H1 (cell line): Measurements from ENCODE around the gene OSBPL3. TPM values are rescaled to one million over a fixed set of nuclear protein-coding genes. Genes with fewer than 3 reads are reported as not detected.

Experiments
- CTCF ChIA-PET: fragments of 300-600 bp; sonication (Branson Sonifier 250); formaldehyde crosslinking; loops from one replicate; lab custom pipeline; 2021; ENCODE audit not compliant: partially characterized antibody; lab: Charles Lee
- POLR2A ChIA-PET: fragments of 300-600 bp; sonication (Branson Sonifier 250); formaldehyde crosslinking; loops from one replicate; lab custom pipeline; 2021; ENCODE audit warnings: inconsistent platforms; ENCODE audit not compliant: partially characterized antibody; lab: Charles Lee
- DNase-seq, 2 experiments: peaks; one replicate each; pipeline versions ENCODE4 v3.0.0 to v3.0.0-alpha.2; 2010 to 2022; ENCODE audit warnings: low spot score in 2 of 2, low read depth in 1 of 2, mixed read lengths in 1 of 2
- FAIRE-seq: peaks from 2 replicates; lab custom pipeline; 2011; peaks lifted over from hg19 to GRCh38; lab: Jason Lieb, UNC
- H2AFZ ChIP-seq: 2 replicates; pipeline ENCODE4 v1.8.1; 2012; ENCODE audit warnings: low read length, inconsistent platforms
- H2AK5ac ChIP-seq: 2 replicates; pipeline ENCODE4 v1.6.1; 2013; ENCODE audit warnings: low read depth, low read length
- H2BK120ac ChIP-seq: replicated peaks from 2 replicates; pipeline ENCODE3; 2013; ENCODE audit warnings: low read depth, low read length, inconsistent platforms
- H2BK12ac ChIP-seq: 2 replicates; pipeline ENCODE4 v1.6.1; 2013; ENCODE audit warnings: low read depth, low read length
- H2BK15ac ChIP-seq: 2 replicates; pipeline ENCODE4 v1.6.1; 2013; ENCODE audit warnings: low read length
- H2BK20ac ChIP-seq: 2 replicates; pipeline ENCODE4 v1.6.1; 2013; ENCODE audit warnings: low read length
- H2BK5ac ChIP-seq: 2 replicates; pipeline ENCODE4 v1.6.1; 2013; ENCODE audit warnings: low read depth, low read length
- H3K14ac ChIP-seq: 2 replicates; pipeline ENCODE4 v1.6.1; 2013; ENCODE audit warnings: inconsistent platforms; ENCODE audit not compliant: insufficient read length
- H3K18ac ChIP-seq: 2 replicates; pipeline ENCODE4 v1.6.1; 2013; ENCODE audit warnings: low read length; ENCODE audit errors: extremely low read depth
- H3K23ac ChIP-seq: 2 replicates; pipeline ENCODE4 v1.6.1; 2013; ENCODE audit warnings: inconsistent platforms; ENCODE audit not compliant: insufficient read length
- H3K23me2 ChIP-seq: 2 replicates; pipeline ENCODE4 v1.6.1; 2013; ENCODE audit warnings: low read depth, low read length
- H3K27ac ChIP-seq: 2 replicates; pipeline ENCODE4 v1.6.1; 2011; ENCODE audit warnings: low read depth, low read length, inconsistent platforms
- H3K27me3 ChIP-seq, 4 experiments: replicated peaks in 1 of 4; 1 replicate in 1 of 4; 2 replicates in 3 of 4; pipeline versions ENCODE4 v1.6.1 to v1.8.1; 2011 to 2013; ENCODE audit warnings: low read length in 3 of 4, mild to moderate bottlenecking in 3 of 4, inconsistent platforms in 2 of 4, mixed read lengths in 2 of 4, moderate library complexity in 1 of 4; ENCODE audit not compliant: control insufficient read depth in 3 of 4, insufficient read depth in 3 of 4; ENCODE audit errors: extremely low read depth in 1 of 4
- H3K36me3 ChIP-seq, 4 experiments: 2 replicates each; pipeline versions ENCODE4 v1.6.1 to v1.8.1; 2011 to 2013; ENCODE audit warnings: mild to moderate bottlenecking in 4 of 4, low read length in 3 of 4, moderate library complexity in 2 of 4, control low read depth in 1 of 4, inconsistent platforms in 1 of 4; ENCODE audit not compliant: insufficient read depth in 4 of 4, control insufficient read depth in 2 of 4
- H3K4ac ChIP-seq: replicated peaks from 2 replicates; pipeline ENCODE3; 2013; ENCODE audit warnings: low read length, low read depth, mixed read lengths, inconsistent platforms; ENCODE audit not compliant: insufficient read length
- H3K4me1 ChIP-seq, 4 experiments: replicated peaks in 1 of 4; 1 replicate in 1 of 4; 2 replicates in 3 of 4; pipeline versions ENCODE4 v1.6.1 to v1.8.1; 2011 to 2013; ENCODE audit warnings: low read length in 3 of 4, inconsistent platforms in 2 of 4, mixed read lengths in 1 of 4; ENCODE audit not compliant: insufficient read depth in 4 of 4, control insufficient read depth in 3 of 4
- H3K4me2 ChIP-seq, 2 experiments: 2 replicates each; pipeline versions ENCODE4 v1.6.1 to v1.8.1; 2011 to 2013; ENCODE audit warnings: low read depth in 2 of 2, low read length in 2 of 2, control low read depth in 1 of 2, inconsistent platforms in 1 of 2, mild to moderate bottlenecking in 1 of 2; ENCODE audit not compliant: insufficient read depth in 1 of 2
- H3K4me3 ChIP-seq, 4 experiments: fragments of 200-600, 300-600 bp in 1 of 4; sonication (generic), shearing (Covaris generic), sonication (Bioruptor Twin) in 1 of 4; 2 replicates each; pipeline versions ENCODE4 v1.5.1 to v1.8.1; 2011 to 2016; ENCODE audit warnings: low read length in 4 of 4, low read depth in 3 of 4, control low read depth in 2 of 4, inconsistent platforms in 2 of 4, mild to moderate bottlenecking in 2 of 4, mixed read lengths in 1 of 4, moderate library complexity in 1 of 4; ENCODE audit not compliant: insufficient read depth in 2 of 4; ENCODE audit errors: extremely low read depth in 1 of 4
- H3K56ac ChIP-seq: replicated peaks from 2 replicates; pipeline ENCODE3; 2013; ENCODE audit warnings: low read depth, mild to moderate bottlenecking, mixed read lengths, low read length, inconsistent platforms; ENCODE audit not compliant: insufficient read length
- H3K79me1 ChIP-seq: 2 replicates; pipeline ENCODE4 v1.6.1; 2013; ENCODE audit warnings: low read depth, low read length, control low read depth
- H3K79me2 ChIP-seq, 2 experiments: 2 replicates each; pipeline versions ENCODE4 v1.6.1 to v1.8.1; 2012 to 2013; ENCODE audit warnings: low read length in 2 of 2, mild to moderate bottlenecking in 2 of 2, inconsistent platforms in 1 of 2; ENCODE audit not compliant: insufficient read depth in 2 of 2, control insufficient read depth in 1 of 2
- H3K9ac ChIP-seq, 4 experiments: replicated peaks in 1 of 4; 1 replicate in 1 of 4; 2 replicates in 3 of 4; pipeline versions ENCODE4 v1.6.1 to v1.8.1; 2011 to 2013; ENCODE audit warnings: low read depth in 3 of 4, low read length in 3 of 4, control low read depth in 2 of 4, mild to moderate bottlenecking in 2 of 4, moderate library complexity in 2 of 4, inconsistent platforms in 1 of 4; ENCODE audit errors: extremely low read depth in 1 of 4
- H3K9me3 ChIP-seq, 2 experiments: 2 replicates each; pipeline versions ENCODE4 v1.6.1 to v1.8.1; 2012 to 2013; ENCODE audit warnings: mild to moderate bottlenecking in 2 of 2, moderate library complexity in 2 of 2, control low read depth in 1 of 2, inconsistent platforms in 1 of 2, low read depth in 1 of 2, low read length in 1 of 2, mixed read lengths in 1 of 2; ENCODE audit not compliant: insufficient read depth in 2 of 2
- H4K20me1 ChIP-seq, 2 experiments: replicated peaks in 1 of 2; 2 replicates each; pipeline versions ENCODE3 to v1.8.1; 2011 to 2013; ENCODE audit warnings: inconsistent platforms in 2 of 2, low read length in 2 of 2, mild to moderate bottlenecking in 1 of 2; ENCODE audit not compliant: insufficient read depth in 2 of 2, control insufficient read depth in 1 of 2
- H4K5ac ChIP-seq: 2 replicates; pipeline ENCODE4 v1.6.1; 2013; ENCODE audit warnings: low read length, low read depth, mixed read lengths, inconsistent platforms; ENCODE audit not compliant: insufficient read length
- H4K8ac ChIP-seq: 2 replicates; pipeline ENCODE4 v1.8.0; 2013; ENCODE audit warnings: mild to moderate bottlenecking, moderate library complexity, low read length, inconsistent platforms; ENCODE audit not compliant: insufficient read depth; ENCODE audit errors: extremely low read depth
- H4K91ac ChIP-seq: replicated peaks from 2 replicates; pipeline ENCODE3; 2013; ENCODE audit warnings: low read length, mixed read lengths, inconsistent platforms; ENCODE audit not compliant: insufficient read length
- ASH2L ChIP-seq: fragments of 200-600, 300-600 bp; sonication (generic); IDR thresholded peaks from one replicate; pipeline ENCODE4 v1.7.1; 2017; ENCODE audit warnings: low read length
- BRCA1 ChIP-seq: IDR thresholded peaks from 2 replicates; pipeline ENCODE4 v1.6.1; 2012; ENCODE audit warnings: low read depth, low read length, improper control_type of control experiment
- CREB1 ChIP-seq: IDR thresholded peaks from 2 replicates; pipeline ENCODE4 v1.6.1; 2012; ENCODE audit warnings: inconsistent platforms
- E2F6 ChIP-seq: IDR thresholded peaks from 2 replicates; pipeline ENCODE4 v1.6.1; 2012; ENCODE audit warnings: inconsistent platforms
- JUN ChIP-seq: IDR thresholded peaks from 2 replicates; pipeline ENCODE4 v1.6.1; 2011; ENCODE audit warnings: low read depth, mild to moderate bottlenecking, improper control_type of control experiment, low read length
- KDM1A ChIP-seq: fragments of 200-600, 300-600 bp; sonication (generic); IDR thresholded peaks from 2 replicates; pipeline ENCODE4 v1.7.1; 2016; ENCODE audit warnings: mild to moderate bottlenecking, low read length, borderline replicate concordance
- MAX ChIP-seq: IDR thresholded peaks from 2 replicates; pipeline ENCODE4 v1.6.1; 2012; ENCODE audit warnings: inconsistent platforms
- PHF8 ChIP-seq: fragments of 200-600 bp; sonication (generic); conservative IDR thresholded peaks from 2 replicates; pipeline ENCODE4 v1.7.1; 2012; ENCODE audit warnings: low read depth, mild to moderate bottlenecking, inconsistent platforms, low read length, moderate library complexity
- SP4 ChIP-seq: IDR thresholded peaks from 2 replicates; pipeline ENCODE4 v1.6.1; 2012; ENCODE audit warnings: low read length, inconsistent platforms
- TBP ChIP-seq: IDR thresholded peaks from 2 replicates; pipeline ENCODE4 v1.6.1; 2011; ENCODE audit warnings: low read depth, low read length, improper control_type of control experiment
- TEAD4 ChIP-seq: IDR thresholded peaks from 2 replicates; pipeline ENCODE4 v1.6.1; 2012; ENCODE audit warnings: low read depth, low read length, inconsistent platforms, mixed read lengths
- WGBS, 2 experiments: shearing (Covaris generic) in 1 of 2; methylation state at CpG; one replicate each; pipeline versions ENCODE4 v1.1.6 to v1.1.7; 2013 to 2015; ENCODE audit warnings: low lambda C conversion rate in 2 of 2, mixed read lengths in 2 of 2, inconsistent platforms in 1 of 2, low coverage in 1 of 2, missing lambda C conversion rate in 1 of 2; ENCODE audit not compliant: insufficient replicate concordance in 2 of 2, insufficient coverage in 1 of 2, insufficient read length in 1 of 2; ENCODE audit errors: extremely low coverage in 1 of 2, missing lambda C conversion rate in 1 of 2; 5-methylcytosine and 5-hydroxymethylcytosine counted together
- polyA plus RNA-seq, 7 experiments: library from polyadenylated mRNA; depleted of rRNA in 3 of 7; stranded (reverse) in 5 of 7; unstranded in 2 of 7; fragments of >200 nt in 5 of 7; fragments of 200-250 nt in 2 of 7; gene quantifications; 1 replicate in 5 of 7; 2 replicates in 1 of 7; 4 replicates in 1 of 7; pipeline versions ENCODE4 v1.2.1 to v1.2.3, GENCODE V29; 2011 to 2013; ENCODE audit warnings: missing spikeins in 2 of 7, mixed read lengths in 2 of 7
- total RNA-seq: library from RNA; stranded (reverse); fragmentation: NEBNext Ultra II Directional; extraction: Animal tissue kit (Norgen Biotek cat#: 25700); gene quantifications from 2 replicates; pipeline ENCODE4 v1.2.1, GENCODE V29; 2021

OSBPL3 gene
- total and polyA plus RNA-seq, 2 of the 8 experiments (the other 6 are each of a cell fraction or from before 2014, with no cell fraction given): 2.8 to 13.9 TPM

- WGBS, 2 experiments: 9% methylated on average over 30 of the region's 54 CpGs; no CpG with 5 or more reads in 1 of the 2 experiments
- H3K18ac ChIP-seq: 0 out of 2 replicates have a peak overlapping the region, but pooled peaks have one; percentile 61
- H4K20me1 ChIP-seq: no peaks in the 10 kb centered on the region
- no peak overlapping the region for H2BK120ac ChIP-seq
- H2AFZ ChIP-seq: peak overlapping the region; percentile 91
- peak overlapping the region; percentile 62 for H2BK15ac ChIP-seq
- no peak for FAIRE-seq
- no peaks in the 10 kb centered on the region for H3K79me2 ChIP-seq
- H2BK5ac ChIP-seq: no peak overlapping the region
- H3K23ac ChIP-seq: no peak overlapping the region
- 0 out of 7 replicates have a peak overlapping the region, but pooled peaks of 1 of the 4 experiments have one; percentile 6 for H3K9ac ChIP-seq
- H4K91ac ChIP-seq: peak overlapping the region; percentile 68
- no peak overlapping the region for H4K5ac ChIP-seq
- CTCF ChIA-PET: interaction anchor here (0.7 kb wide), 1 partner anchor 493 kb away, joined by 3 read pairs; no protein-coding TSS in a partner anchor
- POLR2A ChIA-PET: interaction anchor here (0.6 to 1.7 kb wide), 7 partner anchors 8 to 575 kb away, joined by 3 to 5 read pairs (median 3); no protein-coding TSS in a partner anchor
- peaks cover 0 to 10% (median 4%) of the 10 kb centered on the region in 4 experiments; a peak in 6 of 7 replicates for H3K4me1 ChIP-seq
- H3K4ac ChIP-seq: peak overlapping the region; percentile 21
- H2BK12ac ChIP-seq: peak overlapping the region; percentile 44; the same call in 1 of the 2 replicates
- no peak overlapping the region for H2AK5ac ChIP-seq
- no peak overlapping the region for H2BK20ac ChIP-seq
- peak overlapping the region; percentile 74 to 89 for H3K4me2 ChIP-seq
- peaks cover 6 to 41% (median 30%) of the 10 kb centered on the region in 4 experiments for H3K27me3 ChIP-seq
- no peak overlapping the region for H3K27ac ChIP-seq
- DNase-seq: no peak
- H3K56ac ChIP-seq: no peak overlapping the region
- peak overlapping the region; percentile 45; the same call in 1 of the 2 replicates for H4K8ac ChIP-seq
- no peaks in the 10 kb centered on the region for H3K9me3 ChIP-seq
- peaks cover 12% of the 10 kb centered on the region; the same call in 1 of the 2 replicates for H3K23me2 ChIP-seq
- no peak overlapping the region for H3K14ac ChIP-seq
- no peaks in the 10 kb centered on the region for H3K79me1 ChIP-seq
- no peaks in the 10 kb centered on the region for H3K36me3 ChIP-seq
- H3K4me3 ChIP-seq: peak overlapping the region; percentile 42 to 79 (median 60)
- TF ChIP-seq SP4: no peak
- TF ChIP-seq BRCA1: no peak
- no peak for TF ChIP-seq KDM1A
- TF ChIP-seq TEAD4: peak; percentile 46; the same call in 1 of the 2 replicates
- TF ChIP-seq CREB1: no peak
- TF ChIP-seq JUN: no peak
- peak; percentile 84 for TF ChIP-seq E2F6
- no peak for TF ChIP-seq ASH2L
- TF ChIP-seq MAX: peak; percentile 90
- peak; percentile 7; the same call in 1 of the 2 replicates for TF ChIP-seq PHF8
- TF ChIP-seq TBP: no peak
These were observed 223.2 kb downstream of the OSBPL3 start for GRCh38 chr7:24756545-24757352.
